ENCODE results near the gene TTYH2.

Gene TTYH2

DNA sequence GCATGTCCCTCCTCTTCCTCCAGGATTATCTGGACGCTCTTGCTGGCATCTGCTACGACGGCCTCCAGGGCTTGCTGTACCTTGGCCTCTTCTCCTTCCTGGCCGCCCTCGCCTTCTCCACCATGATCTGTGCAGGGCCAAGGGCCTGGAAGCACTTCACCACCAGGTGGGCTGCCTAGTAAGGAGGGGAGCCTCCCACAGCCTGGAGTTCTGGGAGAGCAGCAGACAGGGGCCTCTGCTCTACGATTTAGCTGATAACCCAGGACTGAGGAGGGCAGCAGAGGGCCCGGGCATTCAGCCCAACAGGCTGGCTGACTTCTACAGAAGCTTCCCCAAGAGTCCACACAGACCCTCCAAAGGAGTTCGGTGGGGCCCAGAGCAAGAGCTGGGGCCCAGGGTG is 38.8 kb downstream of the TTYH2 start:
- H3K27me3 ChIP-seq (ENCODE audit: low read length): no peaks in the 10 kb centered on the region
- H3K9me3 ChIP-seq (ENCODE audit: insufficient read depth, low read length): no peaks in the 10 kb centered on the region
- no peaks in the 10 kb centered on the region for H3K9me2 ChIP-seq (replicated peaks; ENCODE audit: insufficient read depth, low read length)
- H3K79me2 ChIP-seq (ENCODE audit: insufficient read depth, low read length): no peaks in the 10 kb centered on the region
- no peak overlapping the region for H3K4me2 ChIP-seq (ENCODE audit: low read depth, low read length, poor library complexity, severe bottlenecking)
- no peak overlapping the region for H3K4me3 ChIP-seq (ENCODE audit: insufficient read depth, low read length, poor library complexity, severe bottlenecking)
- TF ChIP-seq EZH2phosphoT487 (conservative IDR thresholded peaks at IDR 0.05; ENCODE audit: low read length): no peak
- TF ChIP-seq, protein P1, sequence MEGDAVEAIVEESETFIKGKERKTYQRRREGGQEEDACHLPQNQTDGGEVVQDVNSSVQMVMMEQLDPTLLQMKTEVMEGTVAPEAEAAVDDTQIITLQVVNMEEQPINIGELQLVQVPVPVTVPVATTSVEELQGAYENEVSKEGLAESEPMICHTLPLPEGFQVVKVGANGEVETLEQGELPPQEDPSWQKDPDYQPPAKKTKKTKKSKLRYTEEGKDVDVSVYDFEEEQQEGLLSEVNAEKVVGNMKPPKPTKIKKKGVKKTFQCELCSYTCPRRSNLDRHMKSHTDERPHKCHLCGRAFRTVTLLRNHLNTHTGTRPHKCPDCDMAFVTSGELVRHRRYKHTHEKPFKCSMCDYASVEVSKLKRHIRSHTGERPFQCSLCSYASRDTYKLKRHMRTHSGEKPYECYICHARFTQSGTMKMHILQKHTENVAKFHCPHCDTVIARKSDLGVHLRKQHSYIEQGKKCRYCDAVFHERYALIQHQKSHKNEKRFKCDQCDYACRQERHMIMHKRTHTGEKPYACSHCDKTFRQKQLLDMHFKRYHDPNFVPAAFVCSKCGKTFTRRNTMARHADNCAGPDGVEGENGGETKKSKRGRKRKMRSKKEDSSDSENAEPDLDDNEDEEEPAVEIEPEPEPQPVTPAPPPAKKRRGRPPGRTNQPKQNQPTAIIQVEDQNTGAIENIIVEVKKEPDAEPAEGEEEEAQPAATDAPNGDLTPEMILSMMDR (IDR thresholded peaks at IDR 0.05; ENCODE audit: insufficient read depth, low read length, poor library complexity, severe bottlenecking): no peak
- no peaks in the 10 kb centered on the region for H3F3A ChIP-seq (ENCODE audit: insufficient read depth)
- no peak overlapping the region for H2AFZ ChIP-seq (ENCODE audit: low read depth, low read length, severe bottlenecking)
- no peaks in the 10 kb centered on the region for H4K20me1 ChIP-seq (ENCODE audit: low read depth, low read length)
- H3K9ac ChIP-seq (ENCODE audit: low read length): no peak overlapping the region
- no peak overlapping the region for H3K27ac ChIP-seq (ENCODE audit: low read depth, low read length)
- H3K36me3 ChIP-seq (ENCODE audit: low read length): no peaks in the 10 kb centered on the region

DNA sequence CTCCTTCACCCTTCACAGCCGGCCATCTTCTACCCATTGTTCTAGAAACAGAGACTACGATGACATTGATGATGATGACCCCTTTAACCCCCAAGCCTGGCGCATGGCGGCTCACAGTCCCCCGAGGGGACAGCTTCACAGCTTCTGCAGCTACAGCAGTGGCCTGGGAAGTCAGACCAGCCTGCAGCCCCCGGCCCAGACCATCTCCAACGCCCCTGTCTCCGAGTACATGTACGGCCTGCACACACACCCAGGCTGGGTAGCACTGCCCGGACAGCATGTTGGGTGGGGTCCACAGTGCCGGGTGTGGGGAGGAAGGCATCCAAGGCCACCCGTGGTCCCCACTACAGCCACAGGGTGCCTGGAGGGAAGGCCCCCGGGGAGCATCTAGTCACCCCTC is 39.7 kb downstream of the TTYH2 start:
- Histone ChIP-seq H3K36me3 (ENCODE audit: low read length) (no peaks in the 10 kb centered on the region), H4K20me1 (ENCODE audit: low read depth, low read length) (no peaks in the 10 kb centered on the region), H3K4me3 (ENCODE audit: insufficient read depth, low read length, poor library complexity, severe bottlenecking) (no peak overlapping the region), H2AFZ (ENCODE audit: low read depth, low read length, severe bottlenecking) (no peak overlapping the region), H3K9ac (ENCODE audit: low read length) (no peak overlapping the region), H3K27ac (ENCODE audit: low read depth, low read length) (no peak overlapping the region), H3K27me3 (ENCODE audit: low read length) (no peaks in the 10 kb centered on the region), H3K4me2 (ENCODE audit: low read depth, low read length, poor library complexity, severe bottlenecking) (no peak overlapping the region), H3K9me2 (replicated peaks; ENCODE audit: insufficient read depth, low read length) (no peaks in the 10 kb centered on the region), H3K79me2 (ENCODE audit: insufficient read depth, low read length) (no peaks in the 10 kb centered on the region), H3F3A (ENCODE audit: insufficient read depth) (no peaks in the 10 kb centered on the region), H3K9me3 (ENCODE audit: insufficient read depth, low read length) (no peaks in the 10 kb centered on the region)
- TF ChIP-seq, protein P1 (IDR thresholded peaks at IDR 0.05; ENCODE audit: insufficient read depth, low read length, poor library complexity, severe bottlenecking): no peak
- no peak for TF ChIP-seq EZH2phosphoT487 (conservative IDR thresholded peaks at IDR 0.05; ENCODE audit: low read length)

DNA sequence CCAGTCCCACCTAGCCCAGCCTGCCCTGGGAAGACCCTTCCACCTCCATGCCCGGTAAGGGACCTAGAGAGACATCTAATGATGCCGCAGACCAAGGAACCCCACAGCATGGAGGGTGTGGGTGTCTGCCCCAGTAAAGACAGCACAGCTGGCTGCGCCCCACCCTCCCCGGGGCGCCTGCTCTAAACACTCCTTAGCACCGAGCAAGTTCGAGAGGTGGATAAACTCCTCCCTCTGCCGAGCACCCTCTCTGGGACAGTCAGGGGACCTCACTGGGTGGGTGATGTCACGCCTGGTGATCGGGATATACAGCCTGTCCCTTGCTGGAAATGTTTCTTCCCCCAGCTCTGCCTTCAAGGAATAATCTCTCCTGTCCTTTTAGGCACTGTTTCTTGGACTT is 43.9 kb downstream of the TTYH2 start:
- H3K9me3 ChIP-seq (ENCODE audit: insufficient read depth, low read length): no peaks in the 10 kb centered on the region

More for the DNA sequence above, 43.9 kb downstream of the TTYH2 start:
- no peak for TF ChIP-seq EZH2phosphoT487 (conservative IDR thresholded peaks at IDR 0.05; ENCODE audit: low read length)
- TF ChIP-seq, protein P1 (IDR thresholded peaks at IDR 0.05; ENCODE audit: insufficient read depth, low read length, poor library complexity, severe bottlenecking): no peak
- H3K9me2 ChIP-seq (replicated peaks; ENCODE audit: insufficient read depth, low read length): no peaks in the 10 kb centered on the region
- no peaks in the 10 kb centered on the region for H3K27me3 ChIP-seq (ENCODE audit: low read length)
- no peak overlapping the region for H2AFZ ChIP-seq (ENCODE audit: low read depth, low read length, severe bottlenecking)
- no peak overlapping the region for H3K27ac ChIP-seq (ENCODE audit: low read depth, low read length)
- H3K79me2 ChIP-seq (ENCODE audit: insufficient read depth, low read length): no peaks in the 10 kb centered on the region
- H3K9ac ChIP-seq (ENCODE audit: low read length): no peak overlapping the region
- H3K4me3 ChIP-seq (ENCODE audit: insufficient read depth, low read length, poor library complexity, severe bottlenecking): no peak overlapping the region
- no peaks in the 10 kb centered on the region for H3K36me3 ChIP-seq (ENCODE audit: low read length)
- no peaks in the 10 kb centered on the region for H4K20me1 ChIP-seq (ENCODE audit: low read depth, low read length)
- no peak overlapping the region for H3K4me2 ChIP-seq (ENCODE audit: low read depth, low read length, poor library complexity, severe bottlenecking)
- no peaks in the 10 kb centered on the region for H3F3A ChIP-seq (ENCODE audit: insufficient read depth)
